ENCODE results near the gene SLC40A1. TPM values are rescaled to one million over a fixed set of nuclear protein-coding genes. Genes with fewer than 3 reads are reported as not detected.
A peak's percentile ranks its signal among the peaks of the same experiment; 100 is the strongest.

Gene SLC40A1
- total RNA-seq, 2 donors from 2014 or later, result 43.6 to 183 TPM

- DNase-seq, result no peak
- H3K36me3 ChIP-seq, result no peaks in the 10 kb centered on the region
- H3K4me1 ChIP-seq, result no peaks in the 10 kb centered on the region
- H3K9ac ChIP-seq (ENCODE audit: low read depth in 2 of 2, low read length in 2 of 2), result no peak overlapping the region
- H3K27ac ChIP-seq, result peak overlapping the region; percentile 7
- TF ChIP-seq, protein P1, sequence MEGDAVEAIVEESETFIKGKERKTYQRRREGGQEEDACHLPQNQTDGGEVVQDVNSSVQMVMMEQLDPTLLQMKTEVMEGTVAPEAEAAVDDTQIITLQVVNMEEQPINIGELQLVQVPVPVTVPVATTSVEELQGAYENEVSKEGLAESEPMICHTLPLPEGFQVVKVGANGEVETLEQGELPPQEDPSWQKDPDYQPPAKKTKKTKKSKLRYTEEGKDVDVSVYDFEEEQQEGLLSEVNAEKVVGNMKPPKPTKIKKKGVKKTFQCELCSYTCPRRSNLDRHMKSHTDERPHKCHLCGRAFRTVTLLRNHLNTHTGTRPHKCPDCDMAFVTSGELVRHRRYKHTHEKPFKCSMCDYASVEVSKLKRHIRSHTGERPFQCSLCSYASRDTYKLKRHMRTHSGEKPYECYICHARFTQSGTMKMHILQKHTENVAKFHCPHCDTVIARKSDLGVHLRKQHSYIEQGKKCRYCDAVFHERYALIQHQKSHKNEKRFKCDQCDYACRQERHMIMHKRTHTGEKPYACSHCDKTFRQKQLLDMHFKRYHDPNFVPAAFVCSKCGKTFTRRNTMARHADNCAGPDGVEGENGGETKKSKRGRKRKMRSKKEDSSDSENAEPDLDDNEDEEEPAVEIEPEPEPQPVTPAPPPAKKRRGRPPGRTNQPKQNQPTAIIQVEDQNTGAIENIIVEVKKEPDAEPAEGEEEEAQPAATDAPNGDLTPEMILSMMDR (IDR thresholded peaks at IDR 0.05), result no peak
- H3K27me3 ChIP-seq, result no peaks in the 10 kb centered on the region
- H3K4me3 ChIP-seq, result no peak overlapping the region
- H3K9me3 ChIP-seq, result no peaks in the 10 kb centered on the region
- intact Hi-C loops (cut with DNase I), result no loop called here
Measured at GRCh38 chr2:189585226-189585756, 4.7 kb upstream of the SLC40A1 start.

DNA sequence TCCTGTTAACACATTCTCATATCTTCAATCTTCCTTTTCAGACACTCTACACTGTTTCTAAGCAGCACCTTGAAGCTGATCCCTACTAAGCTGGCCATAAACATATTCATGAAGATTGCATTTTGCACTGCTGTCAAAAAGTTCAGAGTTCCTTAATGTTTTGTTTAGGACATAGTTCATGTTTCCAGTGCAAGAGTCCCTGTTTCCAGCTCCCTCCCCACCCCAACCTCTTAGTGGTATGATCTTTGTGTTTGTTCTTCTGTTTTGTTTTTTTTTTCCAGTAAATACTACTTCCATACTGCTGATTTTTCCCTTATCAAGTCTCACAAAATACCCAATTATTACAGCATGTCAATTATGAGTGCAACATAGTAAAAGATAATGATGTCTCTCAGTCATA, 4.1 kb upstream of the SLC40A1 start:
- Histone ChIP-seq H3K4me1 (no peaks in the 10 kb centered on the region), H3K36me3 (no peaks in the 10 kb centered on the region), H3K9me3 (no peaks in the 10 kb centered on the region), H3K27ac (peak overlapping the region; percentile 7), H3K9ac (ENCODE audit: low read depth in 2 of 2, low read length in 2 of 2) (no peak overlapping the region), H3K27me3 (no peaks in the 10 kb centered on the region), H3K4me3 (no peak overlapping the region)
- TF ChIP-seq, protein P1 (IDR thresholded peaks at IDR 0.05), result no peak
- DNase-seq, result no peak
- intact Hi-C loops (cut with DNase I), result no loop called here

DNA sequence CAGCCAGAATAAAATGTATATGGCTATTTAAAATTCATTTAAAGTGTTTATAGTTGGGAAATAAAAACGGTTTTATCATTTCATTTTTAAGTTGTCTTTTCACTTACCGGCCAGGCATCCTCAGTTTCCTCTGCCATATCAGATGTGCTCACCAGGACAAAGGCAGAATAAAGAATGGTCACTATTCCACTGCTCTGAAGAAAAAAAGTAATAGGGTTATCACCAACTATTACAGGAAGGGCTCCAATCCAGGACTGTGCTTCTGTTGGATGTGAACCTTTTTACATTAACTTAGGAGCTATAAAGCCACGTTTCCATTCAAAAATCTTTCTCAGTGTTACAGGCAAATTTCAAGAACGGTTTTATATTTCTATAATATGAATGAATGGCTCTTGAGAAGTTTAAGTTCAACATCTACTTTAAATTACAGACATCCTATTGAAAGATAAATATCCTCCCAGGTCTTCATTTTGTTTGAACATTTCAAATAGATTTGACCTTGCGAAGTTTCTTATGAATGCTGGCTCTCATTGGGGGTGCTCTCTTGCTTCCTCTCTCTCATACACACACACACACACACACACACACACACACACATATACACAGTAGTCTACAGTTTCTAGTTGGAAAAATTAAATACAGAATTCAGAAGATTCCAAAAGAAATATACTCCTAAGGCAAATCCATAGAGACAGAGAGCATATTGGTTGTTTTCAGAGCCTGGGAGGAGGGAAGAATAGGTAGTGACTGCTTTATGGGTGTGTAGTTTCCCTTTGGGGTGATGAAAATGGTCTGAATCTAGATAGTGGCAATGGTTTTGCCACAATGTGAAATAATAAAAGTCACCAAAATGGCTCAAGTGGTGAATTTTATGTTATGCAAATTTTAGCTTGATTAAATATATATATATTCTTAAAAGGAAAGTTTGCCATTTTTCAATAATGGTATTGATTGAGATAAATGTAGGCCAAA, 2.9 kb upstream of the SLC40A1 start:
- intact Hi-C loops (cut with DNase I), result no loop called here

DNA sequence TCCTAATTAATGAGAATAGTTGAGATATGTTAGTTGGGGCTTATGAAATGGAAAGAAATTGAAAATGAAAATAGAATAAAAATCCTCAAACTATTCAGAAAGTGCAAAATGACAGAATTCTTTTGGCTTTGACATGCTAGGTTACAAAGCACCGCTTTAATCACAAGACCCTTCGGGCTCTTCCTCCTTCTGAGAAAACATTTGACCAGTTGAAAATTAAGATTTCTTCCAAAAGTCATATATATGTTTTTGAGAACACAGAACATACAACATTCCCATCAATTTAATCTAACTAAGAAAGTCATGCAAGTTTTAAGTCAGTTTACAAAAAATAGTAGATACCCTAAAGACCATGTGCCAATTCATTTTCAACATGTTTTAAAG, 2.2 kb upstream of the SLC40A1 start:
- TF ChIP-seq, protein P1 (IDR thresholded peaks at IDR 0.05), result no peak
- DNase-seq, result no peak
- no peak overlapping the region for H3K27ac ChIP-seq
- H3K9me3 ChIP-seq, result no peaks in the 10 kb centered on the region
- intact Hi-C loops (cut with DNase I), result no loop called here
- H3K4me1 ChIP-seq, result peaks cover 5% of the 10 kb centered on the region
- H3K9ac ChIP-seq (ENCODE audit: low read depth in 2 of 2, low read length in 2 of 2), result no peak overlapping the region
- no peaks in the 10 kb centered on the region for H3K27me3 ChIP-seq
- no peak overlapping the region for H3K4me3 ChIP-seq
- H3K36me3 ChIP-seq, result no peaks in the 10 kb centered on the region

More for the DNA sequence above, 2.9 kb upstream of the SLC40A1 start:
- TF ChIP-seq, protein P1 (IDR thresholded peaks at IDR 0.05), result no peak
- Histone ChIP-seq H3K9ac (ENCODE audit: low read depth in 2 of 2, low read length in 2 of 2) (no peak overlapping the region), H3K36me3 (no peaks in the 10 kb centered on the region), H3K27ac (no peak overlapping the region), H3K4me3 (no peak overlapping the region), H3K27me3 (no peaks in the 10 kb centered on the region), H3K9me3 (no peaks in the 10 kb centered on the region), H3K4me1 (no peaks in the 10 kb centered on the region)
- DNase-seq, result no peak

- intact Hi-C loops (cut with DNase I), result no loop called here
- Histone ChIP-seq H3K9me3 (no peaks in the 10 kb centered on the region), H3K9ac (ENCODE audit: low read depth in 2 of 2, low read length in 2 of 2) (peak overlapping the region in 1 of 2 donors; percentile 66), H3K4me3 (no peak overlapping the region), H3K36me3 (no peaks in the 10 kb centered on the region), H3K4me1 (peaks cover 5% of the 10 kb centered on the region), H3K27ac (no peak overlapping the region), H3K27me3 (no peaks in the 10 kb centered on the region)
- DNase-seq, result no peak
- TF ChIP-seq, protein P1 (IDR thresholded peaks at IDR 0.05), result no peak
Measured at GRCh38 chr2:189582140-189582808, 1.7 kb upstream of the SLC40A1 start.
